ENCODE measurements around the gene TXNRD3. TPM values are rescaled to one million over a fixed set of nuclear protein-coding genes. Genes with fewer than 3 reads are reported as not detected.

Gene TXNRD3
- total RNA-seq, 2 donors from 2014 or later, result 3.6 to 7.5 TPM

- H3K27ac ChIP-seq, result no peak overlapping the region
- no peaks in the 10 kb centered on the region for H3K36me3 ChIP-seq
- no peaks in the 10 kb centered on the region for H3K4me1 ChIP-seq
- no peaks in the 10 kb centered on the region for H3K27me3 ChIP-seq
- no peak for DNase-seq
- H3K9me3 ChIP-seq, result no peaks in the 10 kb centered on the region
- no peak overlapping the region for H3K4me3 ChIP-seq
- TF ChIP-seq CTCF (IDR thresholded peaks at IDR 0.05), result no peak
- intact Hi-C loops (cut with DNase I), result no loop called here
- H3K9ac ChIP-seq (ENCODE audit: low read depth in 2 of 2, low read length in 2 of 2), result no peak overlapping the region
Observed at GRCh38 chr3:126661532-126662364, 6.8 kb upstream of the TXNRD3 start.

GRCh38 chr3:126659915-126660886, 5.3 kb upstream of the TXNRD3 start:
- Histone ChIP-seq H3K9me3 (no peaks in the 10 kb centered on the region), H3K36me3 (no peaks in the 10 kb centered on the region), H3K27ac (no peak overlapping the region), H3K27me3 (no peaks in the 10 kb centered on the region), H3K9ac (ENCODE audit: low read depth in 2 of 2, low read length in 2 of 2) (no peak overlapping the region), H3K4me1 (no peaks in the 10 kb centered on the region), H3K4me3 (no peak overlapping the region)
- no peak for DNase-seq
- no peak for TF ChIP-seq CTCF (IDR thresholded peaks at IDR 0.05)
- intact Hi-C loops (cut with DNase I), result loop anchor here (10.0 kb wide), 1 partner anchor 135 kb away; the partner anchor contains the start of gene CHST13

- intact Hi-C loops (cut with DNase I), result loop anchor here (10.0 kb wide), 1 partner anchor 134 kb away; the partner anchor contains the start of gene CHST13
- no peaks in the 10 kb centered on the region for H3K4me1 ChIP-seq
- no peaks in the 10 kb centered on the region for H3K27me3 ChIP-seq
- DNase-seq, result no peak
- no peak overlapping the region for H3K27ac ChIP-seq
- no peaks in the 10 kb centered on the region for H3K36me3 ChIP-seq
- no peak for TF ChIP-seq CTCF (IDR thresholded peaks at IDR 0.05)
- H3K9ac ChIP-seq (ENCODE audit: low read depth in 2 of 2, low read length in 2 of 2), result no peak overlapping the region
- H3K4me3 ChIP-seq, result no peak overlapping the region
- no peaks in the 10 kb centered on the region for H3K9me3 ChIP-seq
Observed at GRCh38 chr3:126658584-126658983, 3.7 kb upstream of the TXNRD3 start.

- Histone ChIP-seq H3K36me3 (no peaks in the 10 kb centered on the region), H3K4me3 (no peak overlapping the region), H3K4me1 (no peaks in the 10 kb centered on the region), H3K9me3 (no peaks in the 10 kb centered on the region), H3K27me3 (no peaks in the 10 kb centered on the region), H3K27ac (no peak overlapping the region), H3K9ac (ENCODE audit: low read depth in 2 of 2, low read length in 2 of 2) (no peak overlapping the region)
- intact Hi-C loops (cut with DNase I), result loop anchor here (10.0 kb wide), 1 partner anchor 133 kb away; the partner anchor contains the start of gene CHST13
- DNase-seq, result no peak
- TF ChIP-seq CTCF (IDR thresholded peaks at IDR 0.05), result no peak
Observed at GRCh38 chr3:126657901-126658300, 3.0 kb upstream of the TXNRD3 start.

- no peak for TF ChIP-seq CTCF (IDR thresholded peaks at IDR 0.05)
- Histone ChIP-seq H3K9ac (ENCODE audit: low read depth in 2 of 2, low read length in 2 of 2) (no peak overlapping the region), H3K4me3 (no peak overlapping the region), H3K9me3 (no peaks in the 10 kb centered on the region), H3K27me3 (no peaks in the 10 kb centered on the region), H3K36me3 (no peaks in the 10 kb centered on the region), H3K27ac (no peak overlapping the region), H3K4me1 (no peaks in the 10 kb centered on the region)
- no peak for DNase-seq
- intact Hi-C loops (cut with DNase I), result loop anchor here (10.0 kb wide), 1 partner anchor 132 kb away; the partner anchor contains the start of gene CHST13
Observed at GRCh38 chr3:126656371-126657134, 1.6 kb upstream of the TXNRD3 start.

All from colonic mucosa (tissue), 4 donors.